Choroid plexus epithelial cell (primary cell): Measurements from ENCODE around the gene GTF2F2.

Experiments used
- DNase-seq: peaks from one replicate; pipeline ENCODE4 v3.0.0-alpha.2; 2010; ENCODE audit warnings: low read depth
- H3K4me3 ChIP-seq: 2 replicates; pipeline ENCODE4 v1.5.1; 2011; ENCODE audit warnings: low read depth, mild to moderate bottlenecking, control low read depth, low read length, moderate library complexity
- CTCF ChIP-seq: conservative IDR thresholded peaks from 2 replicates; pipeline ENCODE4 v1.5.1; 2011; ENCODE audit warnings: low read depth, mild to moderate bottlenecking, control low read depth, inconsistent platforms, low read length, moderate library complexity

The GTF2F2 gene

GRCh38 chr13:45216193-45216592 is 95.9 kb downstream of the GTF2F2 start:
- H3K4me3 ChIP-seq, result no peak overlapping the region
- no peak for DNase-seq
- TF ChIP-seq CTCF, result no peak

- no peak overlapping the region for H3K4me3 ChIP-seq
- TF ChIP-seq CTCF, result no peak
- DNase-seq, result no peak
These were observed 98.4 kb downstream of the GTF2F2 start for GRCh38 chr13:45218689-45219088.

GRCh38 chr13:45219123-45219891 is 99.0 kb downstream of the GTF2F2 start:
- H3K4me3 ChIP-seq, result no peak overlapping the region
- DNase-seq, result peak; percentile 31
- TF ChIP-seq CTCF, result no peak

GRCh38 chr13:45219938-45220375 is 99.6 kb downstream of the GTF2F2 start:
- no peak for TF ChIP-seq CTCF
- DNase-seq, result peak; percentile 58
- no peak overlapping the region for H3K4me3 ChIP-seq

- no peak for TF ChIP-seq CTCF
- DNase-seq, result no peak
- no peak overlapping the region for H3K4me3 ChIP-seq
These were observed 100.1 kb downstream of the GTF2F2 start for GRCh38 chr13:45220403-45220802.

- no peak for DNase-seq
- no peak overlapping the region for H3K4me3 ChIP-seq
- no peak for TF ChIP-seq CTCF
These were observed 102.2 kb downstream of the GTF2F2 start for GRCh38 chr13:45222516-45222915.

- no peak for DNase-seq
- TF ChIP-seq CTCF, result no peak
- no peak overlapping the region for H3K4me3 ChIP-seq
These were observed 102.6 kb downstream of the GTF2F2 start for GRCh38 chr13:45222919-45223318.
